Activated CD8-positive, alpha-beta T cell treated with anti-CD3 and anti-CD28 coated beads, Interleukin-2, amount 10 ng/mL, durations not matched to agents 7 days and 5 days (primary cell): ENCODE measurements around the gene NKAIN2. TPM values are rescaled to one million over a fixed set of nuclear protein-coding genes. Genes with fewer than 3 reads are reported as not detected.

Experiments used
- ATAC-seq: fragments of 150-1000 bp; cut with Tn5 transposase; one replicate; pipeline ENCODE4 v1.10.0; 2021; ENCODE audit warnings: moderate library complexity
- CTCF ChIA-PET: fragments of 350-600 bp; sonication (Branson Sonifier 250); formaldehyde crosslinking; loops from one replicate; lab custom pipeline; 2021; ENCODE audit warnings: antibody characterized with exemption; lab: Charles Lee
- POLR2A ChIA-PET: fragments of 350-600 bp; sonication (Branson Sonifier 250); formaldehyde crosslinking; loops from one replicate; lab custom pipeline; 2021; ENCODE audit warnings: antibody characterized with exemption; lab: Charles Lee
- DNase-seq: peaks from one replicate; pipeline ENCODE4 v3.0.0-alpha.2; 2020
- H3K27ac Mint-ChIP-seq: one replicate; pipeline ENCODE4 v1.8.0; 2021; ENCODE audit warnings: mild to moderate bottlenecking, mixed read lengths
- H3K27me3 Mint-ChIP-seq: one replicate; pipeline ENCODE4 v1.8.0; 2021; ENCODE audit warnings: low read depth, mixed read lengths
- H3K36me3 Mint-ChIP-seq: one replicate; pipeline ENCODE4 v1.8.0; 2021; ENCODE audit warnings: low read depth, mixed read lengths
- H3K4me1 Mint-ChIP-seq: one replicate; pipeline ENCODE4 v1.8.0; 2021; ENCODE audit warnings: low read depth, mixed read lengths
- H3K4me3 Mint-ChIP-seq: one replicate; pipeline ENCODE4 v1.8.0; 2021; ENCODE audit warnings: mild to moderate bottlenecking, mixed read lengths
- H3K9me3 Mint-ChIP-seq: one replicate; pipeline ENCODE4 v1.8.0; 2022; ENCODE audit warnings: mixed read lengths; ENCODE audit not compliant: insufficient read depth
- total RNA-seq, 2 experiments: library from RNA; stranded (reverse); gene quantifications; one replicate each; pipeline ENCODE4 v1.2.3, GENCODE V29; 2021

The NKAIN2 gene
- not detected for total RNA-seq

- Mint-ChIP-seq H3K9me3 (no peaks in the 10 kb centered on the region), H3K4me1 (peaks cover 5% of the 10 kb centered on the region), H3K36me3 (no peaks in the 10 kb centered on the region), H3K27me3 (peaks cover 34% of the 10 kb centered on the region), H3K4me3 (peak within 1 kb of the TSS; percentile 45), H3K27ac (no peak within 1 kb of the TSS)
- ChIA-PET POLR2A (no interaction called here), CTCF (interaction anchor here (1.3 kb wide), 1 partner anchor 1051 kb away, joined by 3 read pairs; no protein-coding TSS in a partner anchor)
- DNase-seq: no peak
- ATAC-seq: peak; percentile 40
These were observed at the start of gene NKAIN2 for GRCh38 chr6:123803504-123804013. TSS of gene NKAIN2 (plus strand) at chr6:123803865.

DNA sequence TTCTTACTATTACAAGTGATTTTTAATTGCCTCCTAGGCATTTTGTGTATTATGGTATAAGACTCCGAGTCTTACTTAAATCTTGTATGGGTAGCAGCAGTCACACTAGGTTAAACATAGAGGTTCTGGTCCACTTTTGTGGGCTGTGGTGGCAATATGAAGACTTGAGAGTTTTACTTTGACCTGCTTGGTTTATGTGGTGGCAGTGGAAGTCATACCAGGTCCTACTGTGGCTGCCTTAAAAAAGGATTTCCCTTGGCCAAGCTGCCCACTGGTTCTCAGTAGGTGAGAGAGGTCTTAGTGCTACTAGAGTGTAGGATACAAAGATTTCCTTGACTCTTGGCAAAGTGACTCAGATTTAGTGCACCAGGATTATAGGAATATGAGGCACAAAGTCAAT lies 44.2 kb upstream of the NKAIN2 start:
- no peaks in the 10 kb centered on the region for H3K27me3 Mint-ChIP-seq
- POLR2A ChIA-PET: no interaction called here
- H3K4me3 Mint-ChIP-seq: no peak overlapping the region
- no peak overlapping the region for H3K27ac Mint-ChIP-seq
- no peaks in the 10 kb centered on the region for H3K36me3 Mint-ChIP-seq
- no peaks in the 10 kb centered on the region for H3K9me3 Mint-ChIP-seq
- DNase-seq (no peak), ATAC-seq (no peak)
- CTCF ChIA-PET: no interaction called here
- H3K4me1 Mint-ChIP-seq: no peaks in the 10 kb centered on the region

DNA sequence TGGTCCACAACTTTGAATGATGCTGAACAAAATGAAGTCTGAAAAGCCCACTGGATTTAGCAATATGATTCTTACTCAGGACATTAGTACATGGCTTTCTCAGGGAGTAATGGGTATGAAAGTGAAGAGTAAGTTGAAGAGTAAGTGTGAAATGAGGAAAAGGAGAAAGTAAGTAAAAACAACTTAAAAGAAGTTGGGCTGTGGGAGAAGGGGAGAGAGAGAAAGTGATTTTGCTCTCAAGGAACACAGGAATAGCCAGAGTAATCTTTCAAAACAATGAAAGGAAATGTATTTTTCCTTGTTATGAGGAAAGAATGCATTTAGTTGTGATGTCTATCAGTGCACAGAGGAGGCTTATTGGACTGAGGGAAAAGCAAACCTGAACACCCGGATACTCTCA lies 39.8 kb upstream of the NKAIN2 start:
- CTCF ChIA-PET: no interaction called here
- H3K4me3 Mint-ChIP-seq: no peak overlapping the region
- H3K36me3 Mint-ChIP-seq: no peaks in the 10 kb centered on the region
- H3K27ac Mint-ChIP-seq: no peak overlapping the region
- POLR2A ChIA-PET: no interaction called here
- no peak for DNase-seq
- H3K4me1 Mint-ChIP-seq: no peaks in the 10 kb centered on the region
- no peak for ATAC-seq
- H3K9me3 Mint-ChIP-seq: no peaks in the 10 kb centered on the region
- H3K27me3 Mint-ChIP-seq: no peaks in the 10 kb centered on the region

GRCh38 chr6:123764722-123765121 lies 38.9 kb upstream of the NKAIN2 start:
- POLR2A ChIA-PET: no interaction called here
- Mint-ChIP-seq H3K27ac (no peak overlapping the region), H3K4me1 (no peaks in the 10 kb centered on the region), H3K36me3 (no peaks in the 10 kb centered on the region), H3K9me3 (no peaks in the 10 kb centered on the region), H3K27me3 (no peaks in the 10 kb centered on the region), H3K4me3 (no peak overlapping the region)
- CTCF ChIA-PET: no interaction called here
- DNase-seq (no peak), ATAC-seq (no peak)

GRCh38 chr6:123768921-123769320 lies 34.7 kb upstream of the NKAIN2 start:
- CTCF ChIA-PET: no interaction called here
- no peak for ATAC-seq

DNA sequence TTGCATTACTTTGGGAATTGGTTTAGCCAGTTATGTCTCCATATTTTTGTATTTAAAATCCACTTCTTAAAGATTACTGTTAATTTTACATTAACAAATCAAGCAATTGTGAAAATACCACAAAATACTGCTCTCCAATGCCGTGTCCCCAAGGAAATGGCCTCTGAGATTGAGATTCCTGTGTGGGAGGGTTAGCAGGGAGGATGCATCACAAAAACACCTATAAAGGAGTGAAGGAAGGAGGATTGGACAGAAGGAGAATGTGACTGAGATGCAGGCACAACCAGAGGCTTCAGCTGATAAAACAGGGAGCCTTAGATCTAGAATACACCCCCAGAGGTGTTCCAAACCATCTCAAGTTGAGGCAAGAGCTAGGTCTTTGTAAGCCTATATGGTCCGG lies 34.2 kb upstream of the NKAIN2 start:
- ChIA-PET POLR2A (no interaction called here), CTCF (no interaction called here)
- no peaks in the 10 kb centered on the region for H3K9me3 Mint-ChIP-seq
- DNase-seq: no peak
- ATAC-seq: no peak
- no peaks in the 10 kb centered on the region for H3K4me1 Mint-ChIP-seq
- H3K4me3 Mint-ChIP-seq: no peak overlapping the region
- H3K36me3 Mint-ChIP-seq: no peaks in the 10 kb centered on the region
- no peak overlapping the region for H3K27ac Mint-ChIP-seq
- H3K27me3 Mint-ChIP-seq: no peaks in the 10 kb centered on the region

More at GRCh38 chr6:123768921-123769320, 34.7 kb upstream of the NKAIN2 start:
- no peak for DNase-seq
- H3K4me1 Mint-ChIP-seq: no peaks in the 10 kb centered on the region
- H3K27me3 Mint-ChIP-seq: no peaks in the 10 kb centered on the region
- H3K27ac Mint-ChIP-seq: no peak overlapping the region
- H3K9me3 Mint-ChIP-seq: no peaks in the 10 kb centered on the region
- POLR2A ChIA-PET: no interaction called here
- H3K4me3 Mint-ChIP-seq: no peak overlapping the region
- H3K36me3 Mint-ChIP-seq: no peaks in the 10 kb centered on the region

GRCh38 chr6:123770247-123770949 lies 33.3 kb upstream of the NKAIN2 start:
- Mint-ChIP-seq H3K4me1 (no peaks in the 10 kb centered on the region), H3K36me3 (no peaks in the 10 kb centered on the region), H3K27me3 (no peaks in the 10 kb centered on the region), H3K9me3 (no peaks in the 10 kb centered on the region), H3K27ac (no peak overlapping the region), H3K4me3 (no peak overlapping the region)
- POLR2A ChIA-PET: no interaction called here
- CTCF ChIA-PET: no interaction called here
- no peak for ATAC-seq
- no peak for DNase-seq

- Mint-ChIP-seq H3K4me1 (no peaks in the 10 kb centered on the region), H3K27me3 (no peaks in the 10 kb centered on the region), H3K4me3 (no peak overlapping the region), H3K36me3 (no peaks in the 10 kb centered on the region), H3K9me3 (no peaks in the 10 kb centered on the region), H3K27ac (no peak overlapping the region)
- ChIA-PET POLR2A (no interaction called here), CTCF (no interaction called here)
- DNase-seq: no peak
- ATAC-seq: no peak
These were observed 32.5 kb upstream of the NKAIN2 start for GRCh38 chr6:123771126-123771525.

GRCh38 chr6:123777563-123777962 lies 26.1 kb upstream of the NKAIN2 start:
- CTCF ChIA-PET: no interaction called here
- no peaks in the 10 kb centered on the region for H3K4me1 Mint-ChIP-seq

DNA sequence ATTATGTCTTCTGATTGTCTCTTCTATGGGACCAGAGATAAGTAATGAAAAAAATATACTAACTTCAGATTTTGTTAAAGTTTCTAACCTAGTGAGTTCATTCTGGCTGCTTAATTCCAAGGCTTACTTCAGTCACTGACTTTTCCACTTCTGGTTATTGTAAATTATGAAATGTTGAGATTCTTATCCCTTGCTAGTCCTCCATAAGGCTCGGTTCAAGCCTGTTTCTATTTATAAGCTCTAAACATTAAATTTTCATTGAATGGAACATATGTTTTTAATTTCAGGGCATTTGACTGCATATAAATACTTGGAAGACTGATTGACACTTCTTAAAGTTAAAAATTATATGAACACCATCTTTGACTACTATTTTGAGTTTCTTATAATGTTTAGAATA lies 23.6 kb upstream of the NKAIN2 start:
- no peaks in the 10 kb centered on the region for H3K36me3 Mint-ChIP-seq
- ChIA-PET CTCF (interaction anchor here (1.2 kb wide), 1 partner anchor 23 kb away, joined by 3 read pairs; no protein-coding TSS in a partner anchor), POLR2A (no interaction called here)
- no peaks in the 10 kb centered on the region for H3K4me1 Mint-ChIP-seq
- no peak for ATAC-seq
- no peaks in the 10 kb centered on the region for H3K9me3 Mint-ChIP-seq
- H3K4me3 Mint-ChIP-seq: no peak overlapping the region
- no peak overlapping the region for H3K27ac Mint-ChIP-seq
- H3K27me3 Mint-ChIP-seq: no peaks in the 10 kb centered on the region
- DNase-seq: no peak

More at GRCh38 chr6:123777563-123777962, 26.1 kb upstream of the NKAIN2 start:
- no peak for DNase-seq
- Mint-ChIP-seq H3K27ac (no peak overlapping the region), H3K36me3 (no peaks in the 10 kb centered on the region), H3K9me3 (no peaks in the 10 kb centered on the region), H3K27me3 (no peaks in the 10 kb centered on the region), H3K4me3 (no peak overlapping the region)
- no peak for ATAC-seq
- POLR2A ChIA-PET: no interaction called here

DNA sequence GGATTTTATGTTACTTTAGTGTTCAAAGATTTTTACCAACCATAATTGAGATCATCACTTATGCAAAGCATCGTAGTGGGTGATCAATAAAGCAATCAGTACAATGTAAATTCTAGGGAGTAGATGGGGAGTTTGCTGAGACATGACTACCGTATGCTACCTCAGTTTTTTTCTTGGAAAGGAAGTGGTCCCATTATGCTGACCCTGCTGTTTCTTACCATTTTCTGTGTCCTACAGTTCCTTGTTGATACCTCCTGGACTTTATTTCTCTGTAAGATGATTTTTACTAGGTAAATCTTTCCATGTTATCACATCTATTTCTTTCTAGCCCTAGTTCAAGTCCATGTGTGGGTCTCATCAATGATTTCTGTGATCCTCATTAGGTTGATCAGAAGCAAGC lies 19.3 kb upstream of the NKAIN2 start:
- ChIA-PET CTCF (no interaction called here), POLR2A (no interaction called here)
- DNase-seq (no peak), ATAC-seq (no peak)
- Mint-ChIP-seq H3K4me1 (no peaks in the 10 kb centered on the region), H3K27me3 (no peaks in the 10 kb centered on the region), H3K9me3 (no peaks in the 10 kb centered on the region), H3K4me3 (no peak overlapping the region), H3K36me3 (no peaks in the 10 kb centered on the region), H3K27ac (no peak overlapping the region)

GRCh38 chr6:123785039-123785438 lies 18.6 kb upstream of the NKAIN2 start:
- Mint-ChIP-seq H3K27me3 (no peaks in the 10 kb centered on the region), H3K9me3 (no peaks in the 10 kb centered on the region), H3K36me3 (no peaks in the 10 kb centered on the region), H3K27ac (no peak overlapping the region), H3K4me3 (no peak overlapping the region), H3K4me1 (no peaks in the 10 kb centered on the region)
- POLR2A ChIA-PET: no interaction called here
- CTCF ChIA-PET: no interaction called here
- ATAC-seq: no peak
- DNase-seq: no peak
